BJ (cell line): ENCODE data around the gene STPG4. TPM values are rescaled to one million over a fixed set of nuclear protein-coding genes. Genes with fewer than 3 reads are reported as not detected.

Experiments used
- CTCF ChIA-PET: fragments of 350-600 bp; formaldehyde crosslinking; extraction: SDS; loops from one replicate; lab custom pipeline; 2021; ENCODE audit warnings: antibody characterized with exemption, inconsistent platforms; lab: Yijun Ruan, JAX
- POLR2A ChIA-PET: fragments of 300-600 bp; sonication (Branson Sonifier 250); formaldehyde crosslinking; extraction: SDS; loops from one replicate; lab custom pipeline; 2021; ENCODE audit warnings: antibody characterized with exemption; lab: Charles Lee
- DNase-seq: peaks from one replicate; pipeline ENCODE4 v3.0.0-alpha.2; 2011; ENCODE audit warnings: low read depth
- H3K27me3 ChIP-seq: 2 replicates; pipeline ENCODE4 v1.6.0; 2011; ENCODE audit warnings: low read length; ENCODE audit not compliant: control insufficient read depth, insufficient read depth
- H3K36me3 ChIP-seq: 2 replicates; pipeline ENCODE4 v1.5.1; 2011; ENCODE audit warnings: low read length; ENCODE audit not compliant: control insufficient read depth, insufficient read depth
- H3K4me3 ChIP-seq: 2 replicates; pipeline ENCODE4 v1.5.1; 2011; ENCODE audit warnings: low read depth, mild to moderate bottlenecking, control low read depth, low read length
- CTCF ChIP-seq: IDR thresholded peaks from 2 replicates; pipeline ENCODE4 v1.5.1; 2011; ENCODE audit warnings: low read depth, mild to moderate bottlenecking, control low read depth, inconsistent platforms, low read length, moderate library complexity; ENCODE audit not compliant: insufficient read depth
- polyA plus RNA-seq: library from polyadenylated mRNA; depleted of rRNA; stranded (reverse); fragments of >200 nt; gene quantifications from 2 replicates; pipeline ENCODE4 v1.2.3, GENCODE V29; 2011

Gene STPG4
- polyA plus RNA-seq, 1 experiment = 0.06 TPM

GRCh38 chr2:47160660-47161059, 5.6 kb upstream of the STPG4 start:
- CTCF ChIA-PET = no interaction called here
- H3K36me3 ChIP-seq = peaks cover 5% of the 10 kb centered on the region
- no peak overlapping the region for H3K4me3 ChIP-seq
- TF ChIP-seq CTCF = no peak
- H3K27me3 ChIP-seq = no peaks in the 10 kb centered on the region
- POLR2A ChIA-PET = no interaction called here
- no peak for DNase-seq

- POLR2A ChIA-PET = no interaction called here
- peaks cover 5% of the 10 kb centered on the region for H3K36me3 ChIP-seq
- TF ChIP-seq CTCF = no peak
- no peaks in the 10 kb centered on the region for H3K27me3 ChIP-seq
- DNase-seq = no peak
- no peak overlapping the region for H3K4me3 ChIP-seq
- CTCF ChIA-PET = no interaction called here
These were observed 5.1 kb upstream of the STPG4 start for GRCh38 chr2:47160211-47160610.

- Histone ChIP-seq H3K27me3 (no peaks in the 10 kb centered on the region), H3K36me3 (peaks cover 7% of the 10 kb centered on the region), H3K4me3 (no peak overlapping the region)
- CTCF ChIA-PET = no interaction called here
- no peak for DNase-seq
- no peak for TF ChIP-seq CTCF
- POLR2A ChIA-PET = no interaction called here
These were observed 4.5 kb upstream of the STPG4 start for GRCh38 chr2:47159627-47160026.

- H3K4me3 ChIP-seq = no peak overlapping the region
- CTCF ChIA-PET = no interaction called here
- H3K36me3 ChIP-seq = peaks cover 7% of the 10 kb centered on the region
- DNase-seq = no peak
- no peak for TF ChIP-seq CTCF
- H3K27me3 ChIP-seq = no peaks in the 10 kb centered on the region
- POLR2A ChIA-PET = no interaction called here
These were observed 3.5 kb upstream of the STPG4 start for GRCh38 chr2:47158576-47158975.

- peaks cover 10% of the 10 kb centered on the region for H3K36me3 ChIP-seq
These were observed 2.3 kb downstream of the STPG4 start for GRCh38 chr2:47152803-47153202.

More at GRCh38 chr2:47152803-47153202, 2.3 kb downstream of the STPG4 start:
- ChIA-PET CTCF (interaction anchor here (1.0 kb wide), 1 partner anchor 168 kb away, joined by 3 read pairs; no protein-coding TSS in a partner anchor), POLR2A (interaction anchor here (0.6 kb wide), 1 partner anchor 185 kb away, joined by 3 read pairs; no protein-coding TSS in a partner anchor)
- Histone ChIP-seq H3K27me3 (no peaks in the 10 kb centered on the region), H3K4me3 (no peak overlapping the region)
- DNase-seq = no peak
- no peak for TF ChIP-seq CTCF
